T1000 (cell line): ENCODE results near the gene AIPL1.

ENCODE experiments used
- DNase-seq: peaks from one replicate; lab custom pipeline; 2025; ENCODE audit warnings: mixed read lengths; lab: John Stamatoyannopoulos, UW

Gene AIPL1

GRCh38 chr17:6420173-6420641 lies 14.7 kb downstream of the AIPL1 start:
- no peak for DNase-seq

- no peak for DNase-seq
These were observed 19.3 kb downstream of the AIPL1 start for GRCh38 chr17:6415616-6416015.

GRCh38 chr17:6413065-6413464 lies 21.9 kb downstream of the AIPL1 start:
- DNase-seq, result no peak

- DNase-seq, result no peak
These were observed 26.2 kb downstream of the AIPL1 start for GRCh38 chr17:6408735-6409134.

- DNase-seq, result no peak
These were observed 26.6 kb downstream of the AIPL1 start for GRCh38 chr17:6408276-6408675.

GRCh38 chr17:6402258-6402657 lies 32.7 kb downstream of the AIPL1 start:
- no peak for DNase-seq

GRCh38 chr17:6398955-6399354 lies 36.0 kb downstream of the AIPL1 start:
- DNase-seq, result no peak

- DNase-seq, result no peak
These were observed 40.8 kb downstream of the AIPL1 start for GRCh38 chr17:6394055-6394606.

GRCh38 chr17:6393351-6393952 lies 41.5 kb downstream of the AIPL1 start:
- DNase-seq, result no peak

- no peak for DNase-seq
These were observed 42.1 kb downstream of the AIPL1 start for GRCh38 chr17:6392609-6393350.

- no peak for DNase-seq
These were observed 46.5 kb downstream of the AIPL1 start for GRCh38 chr17:6388416-6388815.

- no peak for DNase-seq
These were observed 47.1 kb downstream of the AIPL1 start for GRCh38 chr17:6387858-6388257.

- no peak for DNase-seq
These were observed 47.5 kb downstream of the AIPL1 start for GRCh38 chr17:6387442-6387841.

- no peak for DNase-seq
These were observed 48.8 kb downstream of the AIPL1 start for GRCh38 chr17:6386041-6386630.

- DNase-seq, result no peak
These were observed 50.4 kb downstream of the AIPL1 start for GRCh38 chr17:6384481-6384880.

GRCh38 chr17:6381526-6382465 lies 53.1 kb downstream of the AIPL1 start:
- no peak for DNase-seq

GRCh38 chr17:6380915-6381438 lies 53.9 kb downstream of the AIPL1 start:
- DNase-seq, result no peak

- no peak for DNase-seq
These were observed 57.0 kb downstream of the AIPL1 start for GRCh38 chr17:6377906-6378305.

- DNase-seq, result no peak
These were observed 58.0 kb downstream of the AIPL1 start for GRCh38 chr17:6376931-6377361.

GRCh38 chr17:6374761-6375312 lies 60.1 kb downstream of the AIPL1 start:
- DNase-seq, result no peak

GRCh38 chr17:6374271-6374691 lies 60.6 kb downstream of the AIPL1 start:
- DNase-seq, result no peak
